ENCODE results near the gene NFKBIL1.
A peak's percentile ranks its signal among the peaks of the same experiment; 100 is the strongest.

NFKBIL1 gene

DNA sequence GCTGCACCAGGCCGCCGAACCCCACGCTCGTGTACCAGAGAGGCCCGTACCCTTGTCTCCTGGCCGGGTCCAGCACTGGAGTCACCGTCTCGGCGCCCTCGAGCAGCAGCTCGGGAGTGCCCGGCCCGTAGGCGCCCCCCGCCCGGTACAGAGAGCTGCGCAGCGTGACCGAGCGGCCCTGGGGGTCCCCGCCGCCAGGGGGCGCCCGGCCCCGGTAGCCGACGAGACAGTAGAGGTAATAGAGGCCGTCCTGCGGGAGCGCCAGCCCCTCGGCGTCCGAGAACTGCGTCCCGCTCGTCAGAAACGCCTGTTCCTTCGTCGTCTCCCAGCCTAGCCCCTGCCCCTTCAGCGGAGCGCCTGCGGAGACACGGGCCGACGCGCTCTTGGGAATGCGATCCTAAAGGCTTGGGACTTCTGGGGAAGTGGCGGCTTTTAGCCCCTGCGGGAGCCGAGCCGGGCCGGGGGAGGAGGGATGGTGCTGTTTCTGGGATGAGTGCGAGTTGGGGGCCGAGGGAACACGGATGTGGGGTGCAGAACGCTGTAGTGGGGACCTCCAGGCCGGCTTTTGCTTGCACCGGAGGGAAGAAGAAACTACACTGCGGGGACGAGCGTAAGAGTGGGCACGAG is 33.5 kb downstream of the NFKBIL1 start:
- in situ Hi-C loops (cut with MboI; ENCODE audit: low sequenced_read_pairs, unreplicated experiment), result no loop called here
- TF ChIP-seq, protein P1, sequence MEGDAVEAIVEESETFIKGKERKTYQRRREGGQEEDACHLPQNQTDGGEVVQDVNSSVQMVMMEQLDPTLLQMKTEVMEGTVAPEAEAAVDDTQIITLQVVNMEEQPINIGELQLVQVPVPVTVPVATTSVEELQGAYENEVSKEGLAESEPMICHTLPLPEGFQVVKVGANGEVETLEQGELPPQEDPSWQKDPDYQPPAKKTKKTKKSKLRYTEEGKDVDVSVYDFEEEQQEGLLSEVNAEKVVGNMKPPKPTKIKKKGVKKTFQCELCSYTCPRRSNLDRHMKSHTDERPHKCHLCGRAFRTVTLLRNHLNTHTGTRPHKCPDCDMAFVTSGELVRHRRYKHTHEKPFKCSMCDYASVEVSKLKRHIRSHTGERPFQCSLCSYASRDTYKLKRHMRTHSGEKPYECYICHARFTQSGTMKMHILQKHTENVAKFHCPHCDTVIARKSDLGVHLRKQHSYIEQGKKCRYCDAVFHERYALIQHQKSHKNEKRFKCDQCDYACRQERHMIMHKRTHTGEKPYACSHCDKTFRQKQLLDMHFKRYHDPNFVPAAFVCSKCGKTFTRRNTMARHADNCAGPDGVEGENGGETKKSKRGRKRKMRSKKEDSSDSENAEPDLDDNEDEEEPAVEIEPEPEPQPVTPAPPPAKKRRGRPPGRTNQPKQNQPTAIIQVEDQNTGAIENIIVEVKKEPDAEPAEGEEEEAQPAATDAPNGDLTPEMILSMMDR (IDR thresholded peaks at IDR 0.05; ENCODE audit: borderline replicate concordance, control extremely low read depth, extremely low read depth, insufficient read depth, missing control alignments), result peak; percentile 98
- peak; percentile 89 for DNase-seq (ENCODE audit: low spot score)

DNA sequence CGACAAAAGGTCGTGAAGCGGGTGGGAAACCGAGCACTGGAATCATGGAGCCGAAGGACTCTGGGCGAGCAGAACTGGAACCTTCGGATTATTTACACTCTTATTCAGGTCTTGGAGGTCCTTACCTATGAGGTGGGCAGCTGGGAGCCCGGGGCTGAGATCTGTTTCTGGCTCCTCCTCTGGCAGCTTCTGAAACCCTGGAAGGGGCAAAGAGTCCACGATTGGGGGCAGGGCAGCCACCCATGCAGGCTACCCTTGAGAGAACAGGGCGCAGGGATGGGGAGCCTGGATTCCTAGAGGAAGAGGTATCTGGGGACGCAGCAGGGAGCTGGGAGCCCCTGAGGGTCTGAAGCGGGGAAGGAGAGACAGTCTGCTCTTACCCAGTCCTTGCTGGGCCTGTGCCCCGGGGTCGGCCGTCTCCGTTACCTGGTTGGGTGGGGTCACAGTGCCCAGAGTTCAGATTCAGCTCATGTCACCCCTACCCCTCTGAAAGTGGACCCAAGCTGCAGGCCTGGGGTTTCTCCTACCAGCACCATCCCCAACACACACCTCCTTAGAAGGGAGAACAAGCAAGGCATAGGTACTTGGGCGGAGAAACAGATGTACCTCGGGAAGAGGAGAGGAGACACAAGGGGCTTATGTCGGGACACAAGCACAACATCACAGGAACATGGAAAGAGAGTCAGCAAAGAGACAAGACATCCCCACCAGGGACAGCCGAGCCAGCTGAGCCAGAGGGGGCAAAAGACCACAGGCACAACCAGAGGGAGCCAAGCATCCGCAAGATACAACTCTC is 34.2 kb downstream of the NFKBIL1 start:
- in situ Hi-C loops (cut with MboI; ENCODE audit: low sequenced_read_pairs, unreplicated experiment), result no loop called here
- TF ChIP-seq, protein P1 (IDR thresholded peaks at IDR 0.05; ENCODE audit: borderline replicate concordance, control extremely low read depth, extremely low read depth, insufficient read depth, missing control alignments), result no peak
- DNase-seq (ENCODE audit: low spot score), result no peak

GRCh38 chr6:31582230-31582643 is 34.8 kb downstream of the NFKBIL1 start, which contains the start of gene LTB:
LTB (minus strand) TSS chr6:31582424; CDS start chr6:31582417, 7 bp downstream.
- in situ Hi-C loops (cut with MboI; ENCODE audit: low sequenced_read_pairs, unreplicated experiment), result no loop called here
- TF ChIP-seq, protein P1 (IDR thresholded peaks at IDR 0.05; ENCODE audit: borderline replicate concordance, control extremely low read depth, extremely low read depth, insufficient read depth, missing control alignments), result no peak
- DNase-seq (ENCODE audit: low spot score), result no peak

GRCh38 chr6:31585491-31585890 is 38.1 kb downstream of the NFKBIL1 start:
- DNase-seq (ENCODE audit: low spot score), result no peak
- TF ChIP-seq, protein P1 (IDR thresholded peaks at IDR 0.05; ENCODE audit: borderline replicate concordance, control extremely low read depth, extremely low read depth, insufficient read depth, missing control alignments), result peak; percentile 52
- in situ Hi-C loops (cut with MboI; ENCODE audit: low sequenced_read_pairs, unreplicated experiment), result no loop called here

DNA sequence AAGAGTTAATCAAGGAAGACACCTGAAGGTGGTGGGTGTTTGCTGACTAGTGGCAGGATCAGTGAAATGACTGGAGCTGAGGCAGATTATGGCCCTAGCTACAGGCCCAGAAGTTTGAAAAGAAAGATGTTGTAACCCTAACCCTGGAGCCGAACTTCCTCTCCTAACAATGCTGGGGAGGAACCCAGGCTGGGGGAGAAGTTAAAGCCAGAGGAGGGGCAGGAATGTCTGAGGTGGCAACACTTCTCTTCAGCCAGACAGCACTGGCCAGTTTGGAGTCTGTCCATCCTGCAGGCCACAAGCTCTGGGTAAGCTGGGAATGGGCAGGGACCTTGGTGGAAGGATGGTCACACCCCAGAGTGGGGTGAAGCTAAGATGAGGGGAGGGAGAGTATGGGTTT is 38.6 kb downstream of the NFKBIL1 start, which contains the start of gene LST1:
TSS of gene LST1 (plus strand) at position 270 of the 400 bp plus-strand sequence. CDS start 1,023 bp downstream, outside the sequence.
- no peak for DNase-seq (ENCODE audit: low spot score)
- TF ChIP-seq, protein P1 (IDR thresholded peaks at IDR 0.05; ENCODE audit: borderline replicate concordance, control extremely low read depth, extremely low read depth, insufficient read depth, missing control alignments), result no peak
- in situ Hi-C loops (cut with MboI; ENCODE audit: low sequenced_read_pairs, unreplicated experiment), result no loop called here

GRCh38 chr6:31586599-31587281 is 39.3 kb downstream of the NFKBIL1 start:
- in situ Hi-C loops (cut with MboI; ENCODE audit: low sequenced_read_pairs, unreplicated experiment), result no loop called here
- TF ChIP-seq, protein P1 (IDR thresholded peaks at IDR 0.05; ENCODE audit: borderline replicate concordance, control extremely low read depth, extremely low read depth, insufficient read depth, missing control alignments), result no peak
- DNase-seq (ENCODE audit: low spot score), result no peak

Data from GM13976 (cell line).